Measurements from ENCODE around the gene KBTBD4. TPM values are rescaled to one million over a fixed set of nuclear protein-coding genes. Genes with fewer than 3 reads are reported as not detected.
A peak's percentile ranks its signal among the peaks of the same experiment; 100 is the strongest.
"Not testable (repeated sequence)": the region's sequence is repeated elsewhere in the genome, so short reads cannot be mapped to it uniquely, and the experiment has no call there.

KBTBD4 gene
- total and polyA plus RNA-seq, 4 donors, result 5.6 to 12.0 (median 8.6) TPM

- no peaks in the 10 kb centered on the region for H3K9me3 ChIP-seq (ENCODE audit: control insufficient read depth in 4 of 4, low read length in 3 of 4)
- peaks cover 0 to 15% (median 4%) of the 10 kb centered on the region in 4 donors for H3K4me1 ChIP-seq (ENCODE audit: control insufficient read depth in 4 of 4, insufficient read depth in 4 of 4, low read length in 3 of 4)
- H3K27ac ChIP-seq (ENCODE audit: low read depth in 1 of 2, low read length in 2 of 2), result peak within 1 kb of the TSS; percentile 66 to 73
- H3K4me3 ChIP-seq (ENCODE audit: low read depth in 1 of 3, low read length in 3 of 3), result peak within 1 kb of the TSS; percentile 75 to 92 (median 85)
- TF ChIP-seq, protein P1, sequence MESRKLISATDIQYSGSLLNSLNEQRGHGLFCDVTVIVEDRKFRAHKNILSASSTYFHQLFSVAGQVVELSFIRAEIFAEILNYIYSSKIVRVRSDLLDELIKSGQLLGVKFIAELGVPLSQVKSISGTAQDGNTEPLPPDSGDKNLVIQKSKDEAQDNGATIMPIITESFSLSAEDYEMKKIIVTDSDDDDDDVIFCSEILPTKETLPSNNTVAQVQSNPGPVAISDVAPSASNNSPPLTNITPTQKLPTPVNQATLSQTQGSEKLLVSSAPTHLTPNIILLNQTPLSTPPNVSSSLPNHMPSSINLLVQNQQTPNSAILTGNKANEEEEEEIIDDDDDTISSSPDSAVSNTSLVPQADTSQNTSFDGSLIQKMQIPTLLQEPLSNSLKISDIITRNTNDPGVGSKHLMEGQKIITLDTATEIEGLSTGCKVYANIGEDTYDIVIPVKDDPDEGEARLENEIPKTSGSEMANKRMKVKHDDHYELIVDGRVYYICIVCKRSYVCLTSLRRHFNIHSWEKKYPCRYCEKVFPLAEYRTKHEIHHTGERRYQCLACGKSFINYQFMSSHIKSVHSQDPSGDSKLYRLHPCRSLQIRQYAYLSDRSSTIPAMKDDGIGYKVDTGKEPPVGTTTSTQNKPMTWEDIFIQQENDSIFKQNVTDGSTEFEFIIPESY (IDR thresholded peaks at IDR 0.05), result peak; percentile 45
- TF ChIP-seq, protein P2, sequence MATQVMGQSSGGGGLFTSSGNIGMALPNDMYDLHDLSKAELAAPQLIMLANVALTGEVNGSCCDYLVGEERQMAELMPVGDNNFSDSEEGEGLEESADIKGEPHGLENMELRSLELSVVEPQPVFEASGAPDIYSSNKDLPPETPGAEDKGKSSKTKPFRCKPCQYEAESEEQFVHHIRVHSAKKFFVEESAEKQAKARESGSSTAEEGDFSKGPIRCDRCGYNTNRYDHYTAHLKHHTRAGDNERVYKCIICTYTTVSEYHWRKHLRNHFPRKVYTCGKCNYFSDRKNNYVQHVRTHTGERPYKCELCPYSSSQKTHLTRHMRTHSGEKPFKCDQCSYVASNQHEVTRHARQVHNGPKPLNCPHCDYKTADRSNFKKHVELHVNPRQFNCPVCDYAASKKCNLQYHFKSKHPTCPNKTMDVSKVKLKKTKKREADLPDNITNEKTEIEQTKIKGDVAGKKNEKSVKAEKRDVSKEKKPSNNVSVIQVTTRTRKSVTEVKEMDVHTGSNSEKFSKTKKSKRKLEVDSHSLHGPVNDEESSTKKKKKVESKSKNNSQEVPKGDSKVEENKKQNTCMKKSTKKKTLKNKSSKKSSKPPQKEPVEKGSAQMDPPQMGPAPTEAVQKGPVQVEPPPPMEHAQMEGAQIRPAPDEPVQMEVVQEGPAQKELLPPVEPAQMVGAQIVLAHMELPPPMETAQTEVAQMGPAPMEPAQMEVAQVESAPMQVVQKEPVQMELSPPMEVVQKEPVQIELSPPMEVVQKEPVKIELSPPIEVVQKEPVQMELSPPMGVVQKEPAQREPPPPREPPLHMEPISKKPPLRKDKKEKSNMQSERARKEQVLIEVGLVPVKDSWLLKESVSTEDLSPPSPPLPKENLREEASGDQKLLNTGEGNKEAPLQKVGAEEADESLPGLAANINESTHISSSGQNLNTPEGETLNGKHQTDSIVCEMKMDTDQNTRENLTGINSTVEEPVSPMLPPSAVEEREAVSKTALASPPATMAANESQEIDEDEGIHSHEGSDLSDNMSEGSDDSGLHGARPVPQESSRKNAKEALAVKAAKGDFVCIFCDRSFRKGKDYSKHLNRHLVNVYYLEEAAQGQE (IDR thresholded peaks at IDR 0.05), result no peak
- WGBS, result under 1% methylated on average over 86 of the region's 86 CpGs
- peaks cover 0 to 4% (median under 1%) of the 10 kb centered on the region in 4 donors for H3K36me3 ChIP-seq (ENCODE audit: control insufficient read depth in 4 of 4, insufficient read depth in 3 of 4, low read depth in 1 of 4, low read length in 3 of 4)
- peak; percentile 80 for DNase-seq (ENCODE audit: low spot score)
- H3K27me3 ChIP-seq (ENCODE audit: control insufficient read depth in 4 of 4, insufficient read depth in 4 of 4, low read length in 3 of 4), result no peaks in the 10 kb centered on the region
- peak within 1 kb of the TSS; percentile 68 to 96 for H3K9ac ChIP-seq (ENCODE audit: low read depth in 1 of 2, low read length in 2 of 2)
These were observed 13.2 kb downstream of the KBTBD4 start, which contains the start of gene PTPMT1 for GRCh38 chr11:47565340-47566148. PTPMT1 (plus strand) TSS chr11:47565599; CDS start chr11:47565623, 24 bp downstream.

DNA sequence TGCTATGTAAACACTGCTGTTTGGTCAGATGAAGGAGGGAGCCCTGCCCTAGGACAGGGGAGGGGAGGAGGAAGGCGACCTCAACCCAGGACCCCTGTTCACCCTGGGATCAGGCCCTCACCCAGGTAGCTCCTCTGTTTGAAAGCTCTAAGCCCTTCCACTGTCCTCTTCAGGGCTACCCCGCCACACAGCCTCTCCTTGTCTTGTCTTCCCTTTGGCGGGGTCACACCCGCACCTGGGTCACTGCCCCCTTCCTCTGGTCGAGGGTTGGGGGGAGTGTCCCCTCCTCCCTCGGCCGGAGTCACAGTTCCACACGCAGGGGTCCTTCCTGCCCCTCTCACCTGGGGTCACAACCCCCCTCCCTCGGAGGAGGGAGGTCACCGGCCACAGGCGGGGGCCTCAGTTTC is 13.8 kb downstream of the KBTBD4 start:
- Histone ChIP-seq H3K9ac (ENCODE audit: low read depth in 1 of 2, low read length in 2 of 2) (peak overlapping the region; percentile 61 to 96), H3K4me3 (ENCODE audit: low read depth in 1 of 3, low read length in 3 of 3) (peak overlapping the region; percentile 75 to 92 (median 85))

GRCh38 chr11:47564366-47564765 is 14.4 kb downstream of the KBTBD4 start:
- not testable (repeated sequence) for H3K9me3 ChIP-seq (ENCODE audit: control insufficient read depth in 4 of 4, low read length in 3 of 4); H3K4me3 ChIP-seq (ENCODE audit: low read depth in 1 of 3, low read length in 3 of 3); H3K27me3 ChIP-seq (ENCODE audit: control insufficient read depth in 4 of 4, insufficient read depth in 4 of 4, low read length in 3 of 4); H3K9ac ChIP-seq (ENCODE audit: low read depth in 1 of 2, low read length in 2 of 2); H3K27ac ChIP-seq (ENCODE audit: low read depth in 1 of 2, low read length in 2 of 2); H3K36me3 ChIP-seq (ENCODE audit: control insufficient read depth in 4 of 4, insufficient read depth in 3 of 4, low read depth in 1 of 4, low read length in 3 of 4); DNase-seq (ENCODE audit: low spot score)
- WGBS, result 81% methylated on average over 10 of the region's 10 CpGs
- H3K4me1 ChIP-seq (ENCODE audit: control insufficient read depth in 4 of 4, insufficient read depth in 4 of 4, low read length in 3 of 4), result peaks cover 0 to 15% (median 3%) of the 10 kb centered on the region in 4 donors

More for the DNA sequence above, 13.8 kb downstream of the KBTBD4 start:
- H3K27ac ChIP-seq (ENCODE audit: low read depth in 1 of 2, low read length in 2 of 2), result peak overlapping the region in 1 of 2 donors; percentile 73
- H3K9me3 ChIP-seq (ENCODE audit: control insufficient read depth in 4 of 4, low read length in 3 of 4), result no peaks in the 10 kb centered on the region
- no peak for DNase-seq (ENCODE audit: low spot score)
- TF ChIP-seq HNF4G (IDR thresholded peaks at IDR 0.05) (no peak), RXRA (IDR thresholded peaks at IDR 0.05) (peak; percentile 12 to 15)
- 10% methylated on average over 11 of the region's 11 CpGs for WGBS
- H3K27me3 ChIP-seq (ENCODE audit: control insufficient read depth in 4 of 4, insufficient read depth in 4 of 4, low read length in 3 of 4), result no peaks in the 10 kb centered on the region
- peaks cover 0 to 4% (median under 1%) of the 10 kb centered on the region in 4 donors for H3K36me3 ChIP-seq (ENCODE audit: control insufficient read depth in 4 of 4, insufficient read depth in 3 of 4, low read depth in 1 of 4, low read length in 3 of 4)
- H3K4me1 ChIP-seq (ENCODE audit: control insufficient read depth in 4 of 4, insufficient read depth in 4 of 4, low read length in 3 of 4), result peaks cover 0 to 15% (median 3%) of the 10 kb centered on the region in 4 donors

- H3K27ac ChIP-seq (ENCODE audit: low read depth in 1 of 2, low read length in 2 of 2); H3K9ac ChIP-seq (ENCODE audit: low read depth in 1 of 2, low read length in 2 of 2); DNase-seq (ENCODE audit: low spot score); H3K27me3 ChIP-seq (ENCODE audit: control insufficient read depth in 4 of 4, insufficient read depth in 4 of 4, low read length in 3 of 4); H3K36me3 ChIP-seq (ENCODE audit: control insufficient read depth in 4 of 4, insufficient read depth in 3 of 4, low read depth in 1 of 4, low read length in 3 of 4); H3K4me3 ChIP-seq (ENCODE audit: low read depth in 1 of 3, low read length in 3 of 3); H3K9me3 ChIP-seq (ENCODE audit: control insufficient read depth in 4 of 4, low read length in 3 of 4): not testable (repeated sequence)
- WGBS, result 98% methylated on average over 4 of the region's 4 CpGs
- peaks cover 0 to 15% (median 3%) of the 10 kb centered on the region in 4 donors for H3K4me1 ChIP-seq (ENCODE audit: control insufficient read depth in 4 of 4, insufficient read depth in 4 of 4, low read length in 3 of 4)
These were observed 16.4 kb downstream of the KBTBD4 start for GRCh38 chr11:47562393-47562792.

All from liver (tissue), 9 donors.